HG02623 (cell line): ENCODE measurements around the gene RALB.

Experiments used
- ATAC-seq: cut with Tn5 transposase; IDR thresholded peaks from one replicate; pipeline ENCODE4 v1.9.1; 2021; ENCODE audit warnings: moderate library complexity; ENCODE audit not compliant: unreplicated experiment

Gene RALB

GRCh38 chr2:120330946-120331822 lies 78.5 kb downstream of the RALB start:
- ATAC-seq: no peak

DNA sequence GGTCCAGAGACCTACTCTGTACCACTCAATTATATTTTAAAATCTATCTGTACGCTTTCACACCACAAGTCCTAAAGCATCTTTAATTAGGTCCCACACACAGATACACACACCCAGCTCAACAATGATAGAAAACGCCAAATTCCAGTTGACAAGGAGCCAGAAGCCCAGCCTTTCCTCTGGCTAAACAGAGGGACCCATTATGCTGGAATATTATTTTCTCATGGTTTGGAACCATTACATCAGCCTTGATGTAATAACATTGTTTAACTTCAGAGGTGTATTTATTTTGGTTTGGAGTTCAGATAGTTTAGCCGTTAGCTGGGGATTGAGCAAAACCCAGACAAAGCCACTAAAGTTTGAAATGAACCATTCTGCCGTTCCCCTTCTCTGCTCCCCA lies 79.3 kb downstream of the RALB start:
- ATAC-seq: no peak

GRCh38 chr2:120332384-120332783 lies 79.7 kb downstream of the RALB start:
- ATAC-seq: no peak

GRCh38 chr2:120334068-120334467 lies 81.4 kb downstream of the RALB start:
- ATAC-seq: no peak

GRCh38 chr2:120336749-120337148 lies 84.1 kb downstream of the RALB start:
- no peak for ATAC-seq

GRCh38 chr2:120338015-120338414 lies 85.4 kb downstream of the RALB start:
- ATAC-seq: no peak

DNA sequence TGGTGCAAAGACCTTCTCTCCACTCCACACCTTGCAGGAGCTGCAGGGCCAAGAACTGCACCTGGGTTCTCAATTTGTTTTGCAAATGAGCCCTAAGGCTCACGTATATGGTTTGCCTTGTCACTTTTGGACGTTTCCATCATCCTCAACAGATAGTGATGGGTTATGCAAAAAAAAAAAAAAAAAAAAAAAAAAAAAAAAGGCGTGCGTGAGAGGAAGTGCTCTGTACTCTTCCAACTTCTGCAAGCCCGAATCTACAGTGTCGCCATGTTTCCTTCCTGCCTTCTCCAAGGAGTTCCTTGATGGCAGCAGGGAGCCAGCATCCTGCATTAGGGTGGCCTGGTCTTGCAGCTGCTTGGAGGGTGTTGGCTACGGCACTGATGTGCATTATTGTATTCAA lies 89.3 kb downstream of the RALB start:
- ATAC-seq: no peak

DNA sequence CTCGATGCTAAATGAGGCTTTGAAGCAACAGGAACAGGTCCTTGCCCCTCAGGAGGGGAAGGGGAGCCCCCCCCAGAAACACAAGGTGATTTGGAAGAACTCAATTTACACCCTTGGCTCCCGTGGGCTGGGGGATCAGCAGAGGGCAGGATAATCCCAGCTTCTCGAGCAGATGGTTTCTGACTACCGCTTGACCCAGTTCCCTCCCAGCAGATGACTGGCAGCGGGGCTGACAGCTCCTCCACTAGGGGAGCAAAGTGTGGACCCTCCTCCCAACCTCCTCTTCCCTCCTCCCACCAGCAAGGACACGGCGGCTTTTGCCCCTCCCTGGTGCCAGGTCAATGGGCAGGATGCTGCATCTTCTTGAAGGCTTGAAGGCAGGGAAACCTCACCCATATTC lies 89.8 kb downstream of the RALB start:
- ATAC-seq: no peak

DNA sequence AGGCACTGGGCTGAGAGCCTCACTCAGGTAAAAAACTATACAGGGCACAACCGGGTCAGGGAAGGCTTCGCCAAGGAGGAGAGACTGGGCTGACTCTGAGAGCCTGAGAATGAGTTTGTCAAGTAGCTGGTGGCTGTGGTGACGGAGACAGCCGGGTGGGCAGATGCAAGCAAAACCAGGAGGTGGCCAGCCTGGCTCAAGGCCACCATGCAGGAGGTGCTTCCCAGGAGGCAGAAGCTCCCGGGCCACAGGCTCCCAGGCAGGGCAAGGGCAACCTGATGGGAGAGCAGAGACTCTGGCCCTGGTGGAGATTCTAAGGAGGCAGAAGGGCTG lies 90.4 kb downstream of the RALB start:
- no peak for ATAC-seq

DNA sequence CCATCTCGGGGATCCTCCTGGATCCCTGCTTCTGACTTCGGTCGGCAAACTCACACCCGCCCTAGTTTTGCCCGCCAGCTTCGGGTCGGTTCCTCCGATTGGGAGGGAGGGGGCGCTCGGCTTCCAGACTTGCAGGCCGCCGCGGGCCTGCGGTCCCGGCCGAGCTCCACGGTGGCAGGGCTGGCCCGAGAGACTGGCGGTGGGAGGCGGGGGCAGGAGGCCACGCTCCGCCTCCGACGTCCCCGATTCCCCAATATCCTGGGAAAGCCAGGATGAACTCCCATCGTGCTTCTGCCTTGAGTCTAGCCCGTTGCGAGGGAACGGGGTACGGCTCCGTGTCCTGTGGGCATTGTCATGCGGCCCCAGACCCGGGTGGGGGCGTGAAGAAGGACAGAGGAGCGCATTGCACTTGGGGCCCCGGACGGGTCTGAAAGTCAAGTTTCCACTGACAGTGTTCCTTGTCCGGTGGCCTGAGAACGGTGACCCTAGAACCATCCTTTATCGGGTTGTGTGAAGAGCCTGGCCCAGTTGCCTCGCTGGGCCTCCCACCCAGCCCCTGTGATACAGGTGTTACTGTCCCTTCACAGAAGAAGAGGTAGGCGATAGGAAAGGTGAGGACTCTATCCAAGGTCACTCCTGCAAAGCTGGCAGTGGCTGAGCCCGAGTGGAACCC lies 90.9 kb downstream of the RALB start:
- ATAC-seq: peak; percentile 41
